Ishikawa (cell line): Measurements from ENCODE around the gene TGFBR3L.

Experiments
- CREB1 ChIP-seq: IDR thresholded peaks from 2 replicates; pipeline ENCODE4 v1.6.1; 2012; ENCODE audit warnings: low read depth
- EGR1 ChIP-seq: IDR thresholded peaks from 2 replicates; pipeline ENCODE4 v1.6.1; 2012
- EP300 ChIP-seq: IDR thresholded peaks from 2 replicates; pipeline ENCODE4 v1.6.1; 2012; ENCODE audit warnings: borderline replicate concordance
- FOXM1 ChIP-seq: IDR thresholded peaks from 2 replicates; pipeline ENCODE4 v1.6.1; 2012; ENCODE audit warnings: low read depth, borderline replicate concordance
- TAF1 ChIP-seq: IDR thresholded peaks from 2 replicates; pipeline ENCODE4 v1.6.1; 2012; ENCODE audit warnings: low read depth, mild to moderate bottlenecking
- TEAD4 ChIP-seq: IDR thresholded peaks from 2 replicates; pipeline ENCODE4 v1.6.1; 2012
- YY1 ChIP-seq: IDR thresholded peaks from 2 replicates; pipeline ENCODE4 v1.6.1; 2012; ENCODE audit warnings: low read depth
- TF ChIP-seq, protein P1 (sequence below): IDR thresholded peaks from 2 replicates; pipeline ENCODE4 v1.6.1; 2012

DNA sequence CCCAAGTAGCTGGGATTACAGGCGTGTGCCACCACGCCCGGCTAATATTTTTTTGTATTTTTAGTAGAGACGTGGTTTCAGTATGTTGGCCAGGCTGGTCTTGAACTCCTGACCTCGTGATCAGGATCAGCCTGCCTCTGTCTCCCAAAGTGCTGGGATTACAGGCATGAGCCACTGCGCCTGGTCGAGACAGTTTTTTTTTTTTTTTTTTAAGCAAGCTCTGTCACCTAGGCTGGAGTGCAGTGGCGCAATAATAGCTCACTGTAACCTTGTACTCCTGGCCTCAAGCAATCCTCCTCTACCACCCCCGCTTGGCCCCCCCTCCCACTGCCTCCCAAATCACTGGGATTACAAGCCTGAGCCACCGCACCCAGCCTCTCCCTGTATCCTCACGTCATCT lies 17.3 kb upstream of the TGFBR3L start:
- TF ChIP-seq EGR1, result no peak
- TF ChIP-seq TAF1, result no peak
- no peak for TF ChIP-seq YY1
- TF ChIP-seq FOXM1, result no peak
- TF ChIP-seq, protein P1, sequence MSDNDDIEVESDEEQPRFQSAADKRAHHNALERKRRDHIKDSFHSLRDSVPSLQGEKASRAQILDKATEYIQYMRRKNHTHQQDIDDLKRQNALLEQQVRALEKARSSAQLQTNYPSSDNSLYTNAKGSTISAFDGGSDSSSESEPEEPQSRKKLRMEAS, result no peak
- TF ChIP-seq TEAD4, result no peak
- TF ChIP-seq CREB1, result no peak
- no peak for TF ChIP-seq EP300
